HG03460 (cell line): ENCODE data around the gene HNRNPA1.
"Not testable (repeated sequence)": the region's sequence is repeated elsewhere in the genome, so short reads cannot be mapped to it uniquely, and the experiment has no call there.

Experiments
- ATAC-seq: cut with Tn5 transposase; IDR thresholded peaks from one replicate; pipeline ENCODE4 v1.9.1; 2021; ENCODE audit not compliant: unreplicated experiment

Gene HNRNPA1

DNA sequence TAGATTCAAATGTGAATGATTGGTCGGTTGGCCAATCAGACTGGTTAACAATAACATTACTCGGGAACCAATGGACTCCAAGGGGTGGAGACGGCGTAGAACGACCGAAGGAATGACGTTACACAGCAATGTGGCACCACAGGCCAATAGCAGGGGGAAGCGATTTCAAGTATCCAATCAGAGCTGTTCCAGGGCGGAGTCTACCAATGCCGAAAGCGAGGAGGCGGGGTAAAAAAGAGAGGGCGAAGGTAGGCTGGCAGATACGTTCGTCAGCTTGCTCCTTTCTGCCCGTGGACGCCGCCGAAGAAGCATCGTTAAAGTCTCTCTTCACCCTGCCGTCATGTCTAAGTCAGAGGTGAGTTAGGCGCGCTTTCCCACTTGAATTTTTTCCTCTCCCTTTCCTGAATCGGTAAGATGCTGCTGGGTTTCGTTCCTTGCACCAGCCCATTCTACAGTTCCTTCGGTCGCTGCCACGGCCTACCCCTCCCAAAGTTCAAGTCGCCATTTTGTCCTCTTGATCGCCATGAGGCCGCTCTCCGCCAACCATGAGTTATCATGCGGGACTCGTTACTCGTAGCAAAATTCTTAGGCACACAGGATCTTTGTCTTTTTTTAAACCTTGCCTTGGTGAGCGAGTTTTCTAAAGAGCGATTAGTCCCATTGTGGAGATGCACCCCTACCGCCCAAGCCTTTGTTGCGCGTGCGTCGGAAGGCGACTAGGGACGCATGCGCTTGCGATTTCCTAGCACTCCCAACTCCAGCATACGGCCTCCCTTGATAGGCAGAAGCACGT, at the start of gene HNRNPA1:
TSS of gene HNRNPA1 (plus strand) at position 259 of the 793 bp plus-strand sequence. CDS start at position 341, 82 bp downstream.
- ATAC-seq = peak; percentile 87

DNA sequence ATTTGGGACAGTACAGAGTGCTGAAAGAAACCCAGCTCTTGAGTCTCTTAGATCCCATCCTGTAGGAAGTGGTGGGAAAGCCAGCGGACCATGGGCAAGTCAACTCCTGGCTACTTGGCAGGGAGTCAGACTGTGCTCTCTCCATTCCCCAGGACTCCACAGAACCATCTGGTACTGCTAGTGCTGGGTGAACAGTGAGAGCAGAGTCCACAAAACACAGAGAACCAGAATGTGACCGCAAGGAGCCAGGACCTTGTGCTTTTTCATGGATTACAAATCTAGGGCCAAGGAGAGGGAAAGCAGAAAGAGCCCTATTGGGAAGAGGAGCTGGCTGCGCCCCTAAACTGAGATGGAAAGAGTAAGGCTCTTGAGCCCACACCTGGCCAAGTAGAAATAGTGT, 49.3 kb upstream of the HNRNPA1 start:
- not testable (repeated sequence) for ATAC-seq

DNA sequence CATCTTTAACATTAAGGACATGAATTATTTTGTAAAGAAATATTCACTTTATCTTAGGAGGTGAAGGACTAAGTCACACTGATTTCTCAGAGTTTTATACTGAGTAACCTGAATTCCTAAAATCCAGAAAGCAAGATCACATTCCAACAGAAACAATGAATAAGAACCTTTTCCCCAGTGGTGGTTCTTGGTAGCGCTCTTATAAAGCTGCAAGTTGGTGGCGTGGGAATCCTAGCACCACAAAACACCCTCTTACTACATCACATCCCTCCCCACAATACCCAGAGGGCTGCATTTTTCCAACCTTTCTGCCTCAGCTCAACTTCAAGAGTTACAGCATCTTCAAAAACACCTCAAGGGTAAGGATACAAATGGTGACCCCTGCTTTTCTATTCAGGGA, 47.7 kb upstream of the HNRNPA1 start:
- ATAC-seq = no peak

DNA sequence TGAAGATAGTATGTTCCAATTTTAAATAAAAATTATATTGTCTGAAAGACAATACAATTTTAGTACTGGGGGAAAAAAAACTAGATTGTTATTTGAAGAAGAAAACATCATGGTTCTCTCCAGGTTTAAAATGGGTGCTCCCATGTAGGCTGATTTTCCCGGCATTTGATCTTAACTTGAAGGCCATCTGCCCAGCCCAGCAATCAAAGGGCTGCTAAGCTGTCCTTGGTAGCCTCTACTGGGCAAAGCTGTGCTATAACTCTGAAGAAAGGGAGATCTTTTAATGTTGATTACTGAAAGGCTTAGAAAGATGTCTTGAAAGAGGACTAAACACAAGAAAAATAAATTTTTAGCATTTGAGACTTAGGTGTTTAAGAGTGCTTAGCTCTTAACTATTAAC, 42.0 kb upstream of the HNRNPA1 start:
- ATAC-seq = no peak

DNA sequence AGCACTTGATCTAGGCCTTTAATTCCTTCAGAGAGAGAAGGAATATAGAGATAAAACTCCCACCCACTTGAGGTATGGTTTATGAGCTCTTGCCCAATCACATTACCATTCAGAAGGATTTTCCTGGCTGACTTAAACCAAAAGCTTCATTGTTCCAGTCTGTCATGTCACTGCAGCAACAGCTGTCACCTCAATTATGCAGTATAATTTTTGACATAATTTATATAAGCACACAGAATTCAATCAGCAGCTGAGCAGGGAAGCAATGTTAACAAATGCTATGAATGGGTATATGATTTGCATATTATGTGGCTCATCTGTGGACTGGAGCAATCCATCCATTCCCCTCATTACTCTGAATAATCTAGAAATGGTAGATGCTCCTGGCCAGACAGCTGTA, 40.9 kb upstream of the HNRNPA1 start:
- ATAC-seq = no peak

DNA sequence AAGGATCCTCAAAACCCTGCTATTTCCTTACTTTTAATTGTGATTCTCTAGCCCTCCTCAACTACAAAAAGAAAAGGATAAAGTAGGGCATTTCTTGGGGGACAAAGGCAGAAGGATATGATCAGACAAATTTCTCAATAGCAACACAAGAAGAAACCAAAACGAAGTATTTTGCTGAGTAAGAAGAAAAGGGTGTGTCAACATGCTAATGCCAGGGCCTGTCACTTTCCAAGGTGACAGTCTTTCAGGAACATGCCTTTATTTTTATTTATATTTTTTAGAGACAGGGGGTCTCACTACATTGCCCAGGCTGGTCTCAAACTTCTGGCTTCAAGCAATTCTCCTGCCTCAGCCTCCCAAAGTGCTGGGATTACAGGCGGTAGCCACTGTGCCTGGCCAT, 40.4 kb upstream of the HNRNPA1 start:
- ATAC-seq = no peak

DNA sequence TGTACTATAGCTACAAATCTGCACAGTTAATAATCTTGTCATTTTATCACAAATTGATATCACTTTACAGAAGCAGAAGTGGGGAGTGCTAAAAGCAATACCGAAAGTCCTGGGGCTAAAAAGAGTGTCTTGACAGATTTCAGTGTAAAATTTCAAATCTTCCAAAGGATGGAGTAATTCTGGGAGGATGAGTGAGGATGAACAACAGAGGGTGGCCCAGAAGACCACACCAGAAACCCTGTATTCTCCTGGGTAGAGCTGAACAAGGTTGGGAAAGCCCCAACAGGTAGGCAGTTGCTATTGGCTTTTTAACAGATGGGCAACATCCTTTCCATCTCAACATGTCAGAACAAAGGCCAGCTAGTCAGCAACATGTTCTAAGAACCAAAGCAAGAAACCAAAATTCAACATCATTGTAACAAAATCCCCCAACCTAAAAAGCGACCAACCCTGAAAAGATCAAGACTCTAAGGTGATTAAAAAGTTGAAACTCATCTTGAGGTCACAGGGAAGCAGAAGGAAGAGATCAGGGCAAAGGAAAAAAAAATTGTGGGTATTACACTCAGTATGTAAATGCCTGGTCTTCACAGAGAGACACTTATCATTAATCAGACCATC, 39.4 kb upstream of the HNRNPA1 start:
- peak; percentile 76 for ATAC-seq

DNA sequence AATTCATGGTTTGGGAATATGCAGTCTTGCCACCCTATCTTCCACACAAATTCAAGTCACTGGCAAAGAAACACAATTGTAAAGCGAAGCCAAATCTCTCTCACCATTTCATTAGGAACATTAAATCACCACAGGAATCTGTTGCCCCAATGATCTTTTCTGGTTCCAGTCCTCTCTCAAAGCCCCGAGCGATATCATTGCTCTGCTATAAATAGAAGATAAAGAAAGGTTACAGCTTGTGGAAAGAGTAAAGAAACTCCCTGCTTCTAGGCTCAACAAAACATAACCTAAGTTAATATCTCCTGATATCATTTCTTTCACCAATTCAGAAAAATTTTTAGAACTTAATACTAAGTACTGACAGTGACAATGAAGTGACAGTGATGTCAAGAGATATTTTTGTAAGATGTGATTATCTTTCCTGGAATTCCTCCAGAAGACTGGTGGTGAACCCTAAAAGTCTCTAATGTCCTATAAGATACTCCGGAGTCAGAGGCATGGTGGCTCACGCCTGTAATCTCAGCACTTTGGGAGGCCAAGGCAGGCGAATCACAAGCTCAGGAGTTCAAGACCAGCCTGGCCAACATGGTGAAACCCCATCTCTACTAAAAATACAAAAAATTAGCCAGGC, 34.4 kb upstream of the HNRNPA1 start:
- no peak for ATAC-seq

DNA sequence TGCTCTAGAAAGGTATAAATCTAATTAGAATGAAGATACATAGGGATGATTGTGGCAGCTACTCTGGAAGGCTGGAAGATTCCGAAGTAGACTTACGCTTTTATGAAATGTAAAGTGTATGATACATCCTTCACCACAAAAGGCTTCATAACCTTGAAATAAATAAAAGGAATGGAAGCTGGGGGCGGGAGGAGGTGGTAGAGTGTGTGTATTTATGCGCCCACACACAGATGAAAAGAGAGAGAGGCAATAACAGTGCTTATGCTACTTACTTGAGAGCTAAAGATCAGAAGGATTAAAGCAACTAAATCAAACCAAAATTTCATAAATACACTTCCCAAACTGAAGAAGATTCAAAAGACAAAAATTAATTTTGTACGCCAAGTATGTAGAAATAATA, 31.0 kb upstream of the HNRNPA1 start:
- ATAC-seq = no peak

DNA sequence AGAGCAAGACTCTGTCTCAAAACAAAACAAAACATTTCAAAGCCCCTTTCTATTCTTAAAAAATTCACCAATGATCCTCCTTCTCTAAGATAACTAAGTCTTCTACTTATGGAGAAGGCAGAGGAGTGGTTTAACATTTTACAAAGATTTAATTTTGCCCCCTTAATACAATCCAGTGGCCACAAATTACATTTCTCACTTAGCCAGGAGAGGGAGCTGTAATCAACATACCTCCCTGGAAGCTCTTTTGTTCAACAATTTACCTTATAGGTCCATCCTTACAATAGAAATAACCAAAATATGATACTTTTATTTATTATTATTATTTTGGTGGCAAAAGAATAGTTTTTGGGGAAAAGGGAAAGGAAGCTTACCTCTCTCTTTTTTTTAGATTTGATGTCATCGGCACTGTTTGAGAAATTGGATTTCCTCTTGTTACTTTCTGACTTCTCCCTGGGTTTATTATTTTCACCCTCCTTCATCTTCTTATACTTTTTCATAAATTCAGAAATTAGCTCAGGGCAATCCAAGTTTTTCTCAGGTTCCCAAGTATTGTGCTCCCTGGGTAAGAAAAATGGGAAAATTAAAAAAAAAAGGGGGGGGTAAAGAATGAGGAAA, 28.8 kb upstream of the HNRNPA1 start:
- no peak for ATAC-seq

DNA sequence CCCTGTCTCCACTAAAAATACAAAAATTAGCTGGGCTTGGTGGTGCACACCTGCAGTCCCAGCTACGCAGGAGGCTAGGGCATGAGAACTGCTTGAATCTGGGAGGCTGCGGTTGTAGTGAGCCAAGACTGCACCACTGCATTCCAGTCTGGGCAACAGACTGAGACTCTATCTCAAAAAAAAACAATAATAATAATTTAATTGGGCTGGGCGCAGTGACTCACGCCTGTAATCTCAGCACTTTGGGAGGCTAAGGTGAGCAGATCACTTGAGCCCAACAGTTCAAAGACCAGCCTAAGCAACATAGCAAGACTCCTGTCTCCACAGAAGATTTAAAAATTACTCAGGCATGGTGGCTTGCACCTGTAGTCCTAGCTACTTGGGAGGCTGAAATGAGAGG, 27.3 kb upstream of the HNRNPA1 start:
- ATAC-seq = no peak

DNA sequence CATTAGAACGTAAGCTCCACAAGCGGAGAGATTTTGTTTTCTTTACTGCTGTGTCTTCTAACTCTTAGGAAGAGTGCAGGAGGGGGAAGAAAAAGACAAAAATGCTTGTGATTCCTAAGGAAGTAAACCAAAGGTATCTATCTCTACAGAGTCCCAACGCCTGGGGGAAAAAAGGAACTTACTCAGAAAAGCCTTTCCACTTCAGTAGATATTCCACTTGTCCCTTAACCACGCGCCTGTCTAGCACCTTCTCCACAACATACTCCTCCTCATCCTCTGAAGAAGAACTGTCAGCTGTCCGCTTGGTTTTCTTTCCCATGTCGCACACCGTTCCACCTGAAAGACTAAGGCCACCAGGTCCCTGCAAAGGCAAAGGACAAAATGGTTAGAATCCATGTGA, 23.2 kb upstream of the HNRNPA1 start:
- ATAC-seq = no peak

DNA sequence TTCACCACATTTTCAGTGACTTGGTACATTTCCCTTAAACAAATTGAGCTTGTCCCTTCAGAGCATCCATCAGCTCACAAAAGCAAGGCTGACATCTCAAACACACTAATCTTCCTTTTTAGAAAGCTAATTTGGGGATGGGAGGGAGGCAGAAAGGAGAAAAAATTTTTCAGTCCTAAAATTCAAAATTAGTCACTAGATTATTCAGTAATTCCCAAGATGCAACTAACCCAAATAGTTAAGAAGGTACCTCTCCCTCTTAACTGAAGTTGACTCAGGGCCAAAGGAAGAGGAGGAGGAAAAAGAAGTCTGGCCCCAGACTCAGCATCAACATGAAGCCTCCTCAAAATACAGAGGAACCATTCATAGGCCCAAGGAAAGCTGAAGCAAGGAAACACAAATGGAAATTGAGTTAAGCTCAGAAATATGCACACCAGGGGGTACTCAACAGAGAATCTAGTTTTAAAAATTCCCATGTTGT, 22.3 kb upstream of the HNRNPA1 start:
- ATAC-seq = no peak

DNA sequence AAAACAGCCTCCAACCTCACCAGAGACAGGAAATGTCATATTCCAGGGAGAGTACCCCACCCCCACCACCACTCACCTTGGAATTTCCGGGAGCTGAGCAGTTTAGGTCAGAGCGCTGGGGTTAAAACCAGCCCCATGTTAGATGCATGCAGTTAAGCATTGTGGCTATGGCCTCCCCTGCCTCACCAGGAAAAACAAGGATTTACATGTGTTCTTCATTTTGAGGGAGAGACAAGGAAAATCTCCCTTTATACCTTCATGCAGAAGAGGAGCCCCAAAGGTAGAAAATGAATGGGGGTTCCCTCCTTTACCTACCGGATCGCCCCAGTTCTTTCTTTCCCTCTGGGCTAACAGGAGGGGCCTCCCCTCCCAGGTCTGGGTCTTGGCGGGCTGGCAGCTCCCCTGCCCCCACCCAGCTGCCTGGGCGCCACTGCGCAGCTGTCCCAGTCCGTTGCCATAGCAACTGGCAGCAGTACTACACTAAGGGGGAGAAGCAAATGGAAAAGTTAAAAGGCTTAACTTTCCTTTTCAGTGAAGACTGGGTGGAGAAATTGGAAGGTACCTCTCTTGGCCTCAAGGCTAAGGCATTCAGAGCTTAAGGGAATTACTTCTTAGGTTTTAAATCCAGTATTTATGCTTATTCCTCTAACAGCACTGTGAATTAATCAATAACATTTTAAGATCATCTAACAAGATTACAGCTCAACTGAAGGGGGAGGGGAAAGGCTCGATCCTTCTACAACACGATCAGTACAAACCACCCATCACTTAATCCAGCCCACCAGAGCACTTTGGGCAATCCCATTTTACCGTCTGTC, 21.1 kb upstream of the HNRNPA1 start:
- peak; percentile 80 for ATAC-seq

DNA sequence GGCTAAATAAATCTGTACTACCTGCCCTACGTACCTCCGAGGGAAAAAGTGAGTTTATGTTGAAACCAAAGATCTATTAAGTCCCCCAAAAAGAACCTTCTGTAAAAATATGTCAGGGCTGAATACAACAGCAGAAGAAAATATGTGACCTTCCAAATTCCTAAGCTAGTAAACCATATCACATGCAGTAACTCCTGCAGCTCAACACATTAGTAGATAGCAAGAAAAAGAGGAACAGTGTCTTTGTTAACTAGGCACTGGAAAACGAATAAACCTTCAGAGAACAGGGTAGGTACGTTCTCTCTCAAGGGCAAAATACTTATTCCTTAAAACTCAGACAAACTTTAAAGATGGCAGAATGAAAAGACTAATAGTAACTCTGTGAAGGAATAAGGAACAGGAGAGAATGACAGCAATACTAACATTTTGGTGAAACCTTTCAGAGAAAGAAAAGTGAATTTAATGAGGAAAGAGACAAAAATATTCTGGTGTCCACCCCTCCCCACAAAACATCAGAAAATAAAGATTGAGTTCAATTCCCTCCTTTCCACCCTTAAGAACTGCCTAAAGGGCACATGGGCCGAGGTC, 18.6 kb upstream of the HNRNPA1 start:
- ATAC-seq = no peak

DNA sequence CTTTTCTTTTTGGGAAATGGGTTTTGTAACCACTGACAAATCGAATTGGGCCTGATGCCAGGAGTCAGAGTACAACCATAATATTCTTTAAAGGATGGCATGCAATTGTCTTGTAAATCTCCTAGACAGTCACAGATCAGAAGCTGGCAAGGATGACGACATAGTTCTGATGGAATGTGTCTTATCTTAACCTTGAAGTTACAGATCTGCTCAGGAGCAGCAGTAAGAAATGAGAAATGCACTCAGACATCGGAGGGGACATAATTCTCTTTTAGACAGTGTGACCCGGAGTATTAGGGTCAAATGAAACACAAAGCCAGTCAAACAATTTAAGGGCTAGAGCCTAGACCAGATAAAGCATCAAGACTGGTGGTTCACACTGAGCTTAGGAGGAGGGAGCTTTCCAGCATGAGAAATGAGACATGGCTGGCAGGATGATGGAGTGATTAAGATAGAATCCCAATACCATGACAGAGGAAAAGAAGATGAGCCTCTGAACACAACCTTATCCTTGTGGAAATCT, 18.1 kb upstream of the HNRNPA1 start:
- ATAC-seq = no peak

DNA sequence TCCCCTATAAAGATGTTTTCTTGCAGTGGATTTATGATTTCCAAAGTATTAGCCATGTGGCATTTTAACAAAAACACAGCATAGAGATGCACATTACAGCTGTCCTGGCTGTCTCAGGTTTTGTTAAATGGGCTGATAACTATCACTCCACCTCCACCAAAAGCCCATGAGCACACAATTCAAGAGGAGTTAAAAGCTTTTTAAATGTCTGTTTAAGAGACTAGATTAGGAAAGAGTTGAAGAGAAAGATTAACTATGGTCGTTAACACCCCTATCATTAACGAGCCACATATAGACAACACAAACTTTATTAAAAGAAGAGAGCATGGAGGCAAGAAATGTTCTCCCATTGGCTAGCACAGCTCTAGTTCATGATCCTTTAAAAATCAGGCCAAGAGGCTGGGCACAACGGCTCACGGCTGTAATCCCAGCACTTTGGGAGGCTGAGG, 15.1 kb upstream of the HNRNPA1 start:
- no peak for ATAC-seq

DNA sequence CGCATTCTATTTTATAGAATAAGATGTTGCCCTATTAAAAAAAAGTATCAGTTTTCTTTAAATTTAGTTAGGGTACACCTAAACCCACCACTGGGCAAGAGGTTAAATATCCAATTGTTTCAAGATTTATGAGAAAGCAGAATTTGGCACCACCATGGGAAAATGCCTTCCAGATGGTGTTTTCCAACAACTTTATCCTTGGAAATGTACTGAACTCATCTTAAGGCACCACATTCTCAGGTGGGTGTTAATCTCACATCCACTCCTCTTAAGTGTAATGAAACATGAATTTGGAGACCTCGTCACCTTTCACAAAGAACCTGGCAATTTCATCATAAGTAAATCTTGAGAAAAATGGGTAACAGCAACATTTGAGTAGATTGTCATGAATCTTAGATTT, 13.7 kb upstream of the HNRNPA1 start:
- ATAC-seq = no peak

DNA sequence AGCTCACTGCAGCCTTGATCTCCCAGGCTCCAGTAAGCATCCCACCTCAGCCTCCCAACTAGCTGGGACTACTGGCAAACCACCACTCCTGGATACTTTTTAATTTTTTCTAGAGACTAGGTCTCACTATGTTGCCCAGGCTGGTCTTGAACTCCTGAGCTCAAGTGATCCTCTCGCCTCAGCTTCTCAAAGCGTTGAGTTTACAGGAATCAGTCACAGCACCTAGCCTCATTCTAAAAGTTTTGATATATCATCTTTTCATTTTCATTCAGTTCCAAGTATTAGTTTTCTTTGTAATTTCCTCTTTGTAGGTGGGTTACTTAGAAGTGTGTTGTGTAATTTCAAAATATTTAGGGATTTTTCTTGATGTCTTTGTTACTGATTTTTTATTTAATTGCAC, 10.2 kb upstream of the HNRNPA1 start:
- ATAC-seq = no peak

DNA sequence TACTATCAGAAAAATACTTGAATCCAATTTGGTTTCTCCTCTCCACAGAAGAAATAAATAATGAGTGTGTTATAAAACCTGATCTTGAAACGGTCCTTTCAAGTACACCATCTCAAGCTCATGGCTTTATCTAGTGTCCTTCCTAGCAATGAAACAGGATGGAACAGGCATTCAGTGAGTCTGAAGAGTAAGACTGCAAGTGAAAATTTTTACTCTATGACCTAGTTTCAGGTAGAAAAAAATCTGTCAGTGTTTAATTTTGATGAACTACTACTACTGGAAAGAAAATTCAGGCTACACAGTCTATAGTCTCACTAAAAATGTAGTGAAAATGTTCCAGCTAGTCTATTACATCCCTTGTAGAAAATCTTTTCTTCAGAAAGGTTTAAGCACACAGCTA, 8.3 kb upstream of the HNRNPA1 start:
- ATAC-seq = no peak
